ENCODE results near the gene NCKAP5L. TPM values are rescaled to one million over a fixed set of nuclear protein-coding genes. Genes with fewer than 3 reads are reported as not detected.
"Not testable (repeated sequence)": the region's sequence is repeated elsewhere in the genome, so short reads cannot be mapped to it uniquely, and the experiment has no call there.

Gene NCKAP5L, protein sequence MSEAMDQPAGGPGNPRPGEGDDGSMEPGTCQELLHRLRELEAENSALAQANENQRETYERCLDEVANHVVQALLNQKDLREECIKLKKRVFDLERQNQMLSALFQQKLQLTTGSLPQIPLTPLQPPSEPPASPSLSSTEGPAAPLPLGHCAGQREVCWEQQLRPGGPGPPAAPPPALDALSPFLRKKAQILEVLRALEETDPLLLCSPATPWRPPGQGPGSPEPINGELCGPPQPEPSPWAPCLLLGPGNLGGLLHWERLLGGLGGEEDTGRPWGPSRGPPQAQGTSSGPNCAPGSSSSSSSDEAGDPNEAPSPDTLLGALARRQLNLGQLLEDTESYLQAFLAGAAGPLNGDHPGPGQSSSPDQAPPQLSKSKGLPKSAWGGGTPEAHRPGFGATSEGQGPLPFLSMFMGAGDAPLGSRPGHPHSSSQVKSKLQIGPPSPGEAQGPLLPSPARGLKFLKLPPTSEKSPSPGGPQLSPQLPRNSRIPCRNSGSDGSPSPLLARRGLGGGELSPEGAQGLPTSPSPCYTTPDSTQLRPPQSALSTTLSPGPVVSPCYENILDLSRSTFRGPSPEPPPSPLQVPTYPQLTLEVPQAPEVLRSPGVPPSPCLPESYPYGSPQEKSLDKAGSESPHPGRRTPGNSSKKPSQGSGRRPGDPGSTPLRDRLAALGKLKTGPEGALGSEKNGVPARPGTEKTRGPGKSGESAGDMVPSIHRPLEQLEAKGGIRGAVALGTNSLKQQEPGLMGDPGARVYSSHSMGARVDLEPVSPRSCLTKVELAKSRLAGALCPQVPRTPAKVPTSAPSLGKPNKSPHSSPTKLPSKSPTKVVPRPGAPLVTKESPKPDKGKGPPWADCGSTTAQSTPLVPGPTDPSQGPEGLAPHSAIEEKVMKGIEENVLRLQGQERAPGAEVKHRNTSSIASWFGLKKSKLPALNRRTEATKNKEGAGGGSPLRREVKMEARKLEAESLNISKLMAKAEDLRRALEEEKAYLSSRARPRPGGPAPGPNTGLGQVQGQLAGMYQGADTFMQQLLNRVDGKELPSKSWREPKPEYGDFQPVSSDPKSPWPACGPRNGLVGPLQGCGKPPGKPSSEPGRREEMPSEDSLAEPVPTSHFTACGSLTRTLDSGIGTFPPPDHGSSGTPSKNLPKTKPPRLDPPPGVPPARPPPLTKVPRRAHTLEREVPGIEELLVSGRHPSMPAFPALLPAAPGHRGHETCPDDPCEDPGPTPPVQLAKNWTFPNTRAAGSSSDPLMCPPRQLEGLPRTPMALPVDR (N-terminal part only)
- 38.2 TPM for total RNA-seq

DNA sequence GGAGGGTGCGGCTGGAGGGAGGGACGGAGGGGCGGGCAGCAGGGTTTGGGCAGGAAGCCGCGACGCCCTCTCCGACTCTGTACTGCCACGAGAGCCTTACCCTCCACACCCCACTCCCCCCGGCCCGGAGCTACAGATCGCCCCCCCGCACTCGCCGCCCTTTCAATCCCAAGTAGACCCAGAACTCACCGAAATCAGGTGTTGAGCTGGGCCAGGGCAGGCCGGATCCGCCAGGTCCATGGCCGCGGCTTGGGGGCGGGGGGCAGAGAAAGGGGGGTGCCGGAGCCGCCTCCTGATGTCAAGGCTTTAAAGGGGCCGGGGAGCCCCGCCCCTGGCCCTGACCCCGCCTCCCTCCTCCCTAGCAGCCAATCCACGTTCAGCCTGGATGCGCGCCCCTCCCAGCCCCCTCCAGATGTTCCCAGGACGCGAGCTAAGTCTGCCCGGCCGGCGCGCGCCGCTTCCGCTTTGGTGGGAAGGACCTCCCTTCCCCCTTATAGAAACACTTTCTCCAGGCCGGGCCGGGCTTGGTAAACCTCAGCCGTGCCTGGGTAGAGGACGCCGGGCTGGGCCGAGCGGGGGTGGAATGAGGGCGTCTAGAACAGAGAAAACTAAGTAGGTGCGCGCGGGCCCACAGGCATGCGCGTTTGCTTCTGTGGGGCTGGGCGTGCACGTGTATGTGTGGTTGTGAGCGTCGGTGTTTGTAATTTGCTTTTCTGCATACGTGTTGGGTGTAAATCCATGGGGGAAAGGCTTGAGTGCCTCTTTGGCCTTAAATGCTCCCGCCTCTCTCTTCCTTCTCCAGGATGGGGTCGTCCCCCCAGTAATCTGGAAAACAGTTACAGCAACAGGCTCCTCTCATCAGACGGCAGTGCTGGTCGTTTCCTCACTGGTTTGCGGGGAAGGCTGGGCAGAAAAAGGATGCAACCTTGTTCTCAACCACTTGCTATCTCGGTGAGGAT, at the start of gene NCKAP5L:
Gene NCKAP5L (minus strand): TSS at position 281 of the 959 bp plus-strand sequence. CDS start 24,369 bp downstream, outside the sequence.
- ATAC-seq, result peak; percentile 98
- intact Hi-C loops (cut with DNase I), result no loop called here
- peak; percentile 98 for DNase-seq (ENCODE audit: low spot score)

DNA sequence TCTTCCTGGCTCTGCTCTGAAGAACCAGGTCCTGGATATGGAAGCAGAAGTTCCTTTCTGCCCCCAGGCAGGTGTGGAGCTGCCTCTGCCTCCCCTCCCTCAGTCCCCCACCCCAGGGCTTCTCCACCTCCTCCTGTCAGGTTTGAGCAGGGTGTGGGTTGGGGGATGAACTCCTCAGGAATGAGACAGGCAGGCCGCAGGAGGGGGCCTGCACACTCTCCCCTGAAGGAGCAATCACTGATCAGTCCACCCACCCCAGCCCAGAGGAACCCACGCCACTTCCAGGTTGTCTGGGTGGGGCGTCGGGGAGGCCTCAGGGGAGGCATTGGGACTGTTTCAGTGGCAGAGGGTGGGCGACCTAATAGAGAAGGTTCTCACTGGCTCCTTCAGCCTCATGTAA, 48.9 kb upstream of the NCKAP5L start:
- intact Hi-C loops (cut with DNase I), result no loop called here
- DNase-seq (ENCODE audit: low spot score) (peak; percentile 32), ATAC-seq (no peak)

DNA sequence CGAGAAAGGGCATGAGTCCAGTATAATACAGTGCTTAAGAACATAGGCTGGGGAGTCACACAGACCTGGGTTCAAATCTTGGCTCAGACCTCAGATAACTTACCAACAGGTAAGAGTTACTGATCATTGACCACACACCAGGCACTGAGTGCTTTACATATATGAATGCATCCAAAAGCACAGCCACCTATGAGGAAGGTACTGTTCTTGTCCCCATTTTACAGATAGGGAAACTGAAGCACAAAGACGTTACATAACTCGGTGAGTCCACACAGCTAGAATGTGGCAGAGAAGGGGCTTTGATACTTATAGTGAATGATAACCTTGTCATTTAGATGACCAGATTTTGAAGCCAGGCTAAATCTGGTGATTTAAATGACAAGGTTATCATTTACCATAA, 47.9 kb upstream of the NCKAP5L start:
- ATAC-seq (no peak), DNase-seq (ENCODE audit: low spot score) (no peak)
- intact Hi-C loops (cut with DNase I), result no loop called here

DNA sequence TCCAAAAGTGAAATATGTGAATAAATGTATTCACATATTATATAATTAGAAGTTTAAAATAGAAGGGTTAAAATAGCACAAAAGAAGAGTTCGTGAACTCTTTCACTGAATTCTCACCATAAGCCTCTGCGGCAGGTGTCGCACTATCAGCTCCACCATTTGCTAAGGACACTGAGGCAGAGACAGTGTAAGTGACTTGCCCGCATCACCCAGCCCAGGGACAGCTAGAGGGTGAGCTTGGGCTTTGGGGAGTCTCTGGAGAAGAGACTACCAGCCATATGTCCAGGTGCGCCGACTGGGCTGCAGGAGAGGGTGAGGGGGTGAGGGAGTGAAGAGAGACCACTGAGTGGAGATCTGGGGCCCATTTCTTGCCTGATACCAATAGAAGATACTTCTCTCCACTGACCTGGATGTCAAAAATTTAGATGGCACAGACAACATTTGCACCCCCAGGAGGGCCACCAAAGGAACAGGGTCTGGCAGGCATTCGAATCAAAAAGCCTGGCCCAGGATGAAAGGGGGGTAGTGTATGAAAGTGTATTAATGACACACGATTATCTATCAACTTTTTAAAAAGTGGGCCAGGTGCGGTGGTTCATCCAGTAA, 47.0 kb upstream of the NCKAP5L start:
- intact Hi-C loops (cut with DNase I), result no loop called here
- no peak for ATAC-seq
- peak; percentile 48 for DNase-seq (ENCODE audit: low spot score)

DNA sequence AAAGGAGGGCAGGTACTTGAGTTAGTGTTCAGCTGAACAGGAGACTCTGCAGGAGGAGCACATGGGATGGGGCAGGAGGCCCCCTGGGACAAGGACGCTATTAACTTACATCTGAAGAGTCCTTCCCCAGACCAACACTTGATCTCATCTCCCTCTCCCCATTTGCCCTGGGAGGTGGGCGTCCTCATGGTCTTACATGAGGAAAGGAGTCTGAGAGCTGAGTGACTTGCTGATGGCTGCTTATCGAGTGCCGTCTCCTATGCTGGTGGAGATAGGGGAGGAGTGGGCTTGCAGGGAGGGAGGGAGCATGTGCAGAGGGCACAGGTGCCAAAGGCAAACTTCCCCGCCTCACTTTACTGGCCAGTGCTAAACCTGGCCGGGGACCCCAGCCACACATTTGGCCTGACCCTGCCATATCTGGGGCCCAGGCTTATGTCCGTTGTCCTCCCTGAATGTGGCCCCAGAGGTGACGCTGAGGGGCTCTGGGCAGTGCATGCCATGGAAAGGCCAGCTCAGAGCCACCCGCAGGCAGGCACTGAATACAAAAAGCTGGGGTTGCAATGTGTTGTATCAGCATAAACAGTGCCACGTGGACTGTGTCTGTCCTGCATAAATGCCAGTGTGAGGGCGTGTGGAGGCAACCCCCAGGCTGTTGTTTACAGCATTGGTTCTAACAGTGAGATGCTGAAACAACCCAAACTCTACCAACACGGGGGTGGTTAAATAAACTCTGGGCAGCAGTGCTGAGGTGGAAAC, 46.1 kb upstream of the NCKAP5L start:
- DNase-seq (ENCODE audit: low spot score) (peak; percentile 62), ATAC-seq (peak; percentile 55)
- intact Hi-C loops (cut with DNase I), result no loop called here

DNA sequence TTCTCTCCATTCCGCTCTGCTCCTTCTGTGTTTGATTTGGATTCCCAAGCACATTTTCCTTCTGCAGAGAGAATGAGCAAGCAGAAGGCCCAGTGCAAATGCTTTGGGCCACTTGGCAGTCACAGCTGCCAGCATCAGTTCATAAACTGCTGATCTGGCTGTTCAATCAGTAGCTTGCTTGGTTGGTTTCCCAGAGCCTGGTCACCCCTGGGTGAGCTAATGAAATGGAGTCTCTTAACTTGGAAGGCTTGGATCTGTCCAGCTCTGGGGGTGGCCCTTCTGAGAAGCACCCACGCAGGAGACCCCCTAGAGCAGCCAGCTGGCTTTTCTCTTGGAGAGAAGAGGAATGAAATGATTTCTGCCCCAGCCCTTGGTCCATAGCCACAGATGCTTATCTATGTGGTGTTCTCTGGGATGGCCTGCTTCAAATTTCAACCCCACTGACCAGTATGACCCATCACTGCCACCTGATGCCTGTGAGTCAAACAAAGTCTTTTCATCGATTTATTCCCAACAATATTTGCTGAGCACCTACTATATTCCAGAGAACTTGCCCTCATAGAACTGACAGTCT, 45.2 kb upstream of the NCKAP5L start:
- DNase-seq (ENCODE audit: low spot score), result peak; percentile 54
- intact Hi-C loops (cut with DNase I), result no loop called here
- ATAC-seq, result no peak

DNA sequence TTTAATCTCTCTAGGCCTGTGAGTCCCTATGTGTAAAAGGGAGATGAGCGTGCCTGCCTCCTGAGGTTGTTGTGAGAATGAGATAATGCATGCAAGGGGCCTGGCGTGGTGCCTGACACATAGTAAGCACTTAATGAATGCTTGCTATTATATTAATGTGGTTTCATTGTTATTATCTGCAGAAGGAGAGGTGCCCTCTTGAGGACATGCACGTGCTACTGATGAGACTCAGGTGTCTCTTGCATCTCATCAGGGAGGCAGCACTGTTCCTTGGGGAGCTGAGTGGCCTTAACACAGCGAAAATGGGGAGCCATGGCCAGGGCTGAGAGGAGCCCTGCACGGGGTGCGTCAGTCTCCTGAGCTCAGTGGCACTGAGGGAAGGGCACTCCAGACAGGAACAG, 44.6 kb upstream of the NCKAP5L start:
- intact Hi-C loops (cut with DNase I), result no loop called here
- DNase-seq (ENCODE audit: low spot score) (peak; percentile 51), ATAC-seq (no peak)

DNA sequence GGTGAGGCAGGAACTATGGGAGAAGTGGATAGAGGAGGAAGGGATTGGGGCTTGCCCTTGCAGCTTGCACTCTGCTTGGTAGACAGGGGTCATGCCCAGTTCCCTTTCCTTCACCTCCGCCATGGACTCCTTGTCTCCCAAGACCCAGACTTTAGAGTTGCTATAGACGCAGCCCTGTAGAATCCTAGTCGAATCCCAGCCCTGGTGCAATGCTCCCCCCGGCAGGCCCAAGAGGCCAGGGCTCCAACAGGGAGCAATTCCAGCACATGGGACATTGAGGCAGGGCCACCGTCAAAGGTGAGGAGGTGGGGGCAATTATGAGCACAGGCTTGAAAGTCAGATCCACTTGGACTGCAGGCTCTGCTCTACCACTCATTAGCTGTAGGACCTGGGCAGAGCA, 44.2 kb upstream of the NCKAP5L start:
- DNase-seq (ENCODE audit: low spot score) (no peak), ATAC-seq (no peak)
- intact Hi-C loops (cut with DNase I), result no loop called here

DNA sequence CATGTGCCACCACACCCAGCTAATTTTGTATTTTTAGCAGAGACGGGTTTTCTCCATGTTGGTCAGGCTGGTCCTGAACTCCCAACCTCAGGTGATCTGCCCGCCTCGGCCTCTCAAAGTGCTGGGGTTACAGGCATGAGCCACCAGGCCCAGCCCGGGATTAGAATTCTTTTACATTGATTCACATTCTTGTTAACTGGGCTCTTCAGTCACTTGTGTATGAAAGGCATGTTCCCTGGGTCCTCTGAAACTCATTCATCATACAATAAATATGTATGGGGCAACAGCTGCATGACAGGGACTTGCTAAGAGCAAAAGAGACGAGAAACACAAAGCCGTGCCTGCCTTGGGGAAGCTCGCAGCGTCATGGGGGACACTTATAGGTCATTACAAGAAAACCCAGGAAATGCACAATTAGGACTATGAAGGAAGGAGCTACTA, 43.6 kb upstream of the NCKAP5L start:
- DNase-seq (ENCODE audit: low spot score); ATAC-seq; intact Hi-C loops (cut with DNase I): not testable (repeated sequence)

DNA sequence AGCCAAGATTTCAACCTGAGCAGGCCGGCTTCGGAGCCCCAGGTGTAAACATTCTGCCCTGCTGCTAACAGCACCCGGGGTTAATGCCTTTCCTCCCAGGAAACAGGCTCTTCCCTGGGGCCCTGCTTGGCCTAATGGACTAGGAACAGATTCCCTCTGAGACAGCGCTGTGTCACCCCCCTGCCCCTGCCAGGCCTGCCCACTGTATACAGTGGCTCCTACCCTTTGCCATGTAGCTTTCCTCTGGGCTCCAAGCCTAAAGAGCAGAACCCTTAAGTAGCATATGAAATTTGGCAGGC, 43.0 kb upstream of the NCKAP5L start:
- DNase-seq (ENCODE audit: low spot score) (peak; percentile 43), ATAC-seq (no peak)
- intact Hi-C loops (cut with DNase I), result no loop called here

DNA sequence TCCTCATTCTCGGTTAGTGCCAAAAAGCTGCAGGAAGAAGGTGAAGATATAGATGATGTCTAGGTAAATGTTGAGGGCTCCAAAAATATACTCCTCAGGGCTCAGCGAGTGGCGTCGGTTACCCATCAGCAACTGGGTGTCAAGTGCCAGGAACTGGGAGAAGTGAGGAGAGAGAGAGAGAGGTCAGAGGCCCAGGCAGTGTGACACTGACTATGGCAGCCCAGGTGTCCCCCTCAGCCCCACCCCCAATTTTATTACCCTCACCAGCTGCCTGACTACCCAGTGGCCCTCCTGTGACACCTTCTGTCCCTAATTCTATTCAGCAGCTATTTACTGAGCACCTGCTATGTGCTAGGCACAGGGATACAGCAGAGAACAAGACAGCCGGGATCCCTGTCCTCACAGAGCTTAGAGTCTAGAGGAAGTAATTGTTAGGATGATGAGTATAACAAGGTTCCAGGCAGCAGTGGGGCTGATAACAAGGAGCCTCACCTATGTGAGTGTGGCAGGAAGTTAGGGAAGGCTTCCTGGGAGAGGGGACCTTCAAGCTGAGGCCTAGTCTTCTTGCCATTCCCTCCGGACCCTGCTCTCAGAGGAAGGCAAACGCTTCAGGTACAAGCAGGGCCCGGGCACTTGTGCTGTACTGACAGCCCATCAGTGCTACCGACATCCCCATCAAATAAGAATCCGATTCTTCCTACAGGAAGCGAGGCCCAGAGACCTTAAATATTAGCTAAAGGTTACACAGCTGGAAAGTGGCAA, 42.5 kb upstream of the NCKAP5L start:
- no peak for DNase-seq (ENCODE audit: low spot score)
- no peak for ATAC-seq
- intact Hi-C loops (cut with DNase I), result no loop called here

DNA sequence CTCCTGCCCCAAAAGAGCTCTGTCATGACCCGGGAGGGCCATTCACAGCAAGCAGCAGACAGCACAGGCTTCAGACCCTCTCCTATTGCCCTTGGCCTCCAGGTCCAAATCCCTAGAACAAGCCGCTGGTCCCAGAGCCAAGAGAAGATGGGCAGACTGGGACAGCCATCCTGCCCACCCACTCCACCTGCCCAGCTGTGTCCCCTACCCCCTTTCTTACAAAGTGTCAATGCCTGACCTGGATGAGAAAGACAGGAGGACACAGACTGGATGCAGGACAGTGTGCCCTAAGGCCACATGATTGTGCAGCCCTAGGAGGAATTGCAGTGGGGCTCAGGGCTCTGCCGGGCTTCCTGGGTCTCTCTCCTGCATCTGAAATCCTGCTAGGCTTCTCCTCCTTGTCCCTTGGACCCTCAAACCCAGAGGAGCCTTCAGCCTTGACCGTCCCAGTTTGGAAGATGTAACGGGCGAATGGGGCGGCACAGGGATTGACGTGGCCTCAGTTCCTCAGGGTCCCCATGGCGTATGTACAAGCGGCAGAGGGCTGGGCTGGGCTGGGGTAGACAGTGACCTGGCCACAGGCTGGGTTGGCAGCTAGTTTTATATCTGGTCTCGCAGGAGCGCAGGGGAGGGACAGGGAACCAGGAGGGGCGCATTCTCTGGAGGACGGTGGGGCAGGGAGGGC, 41.7 kb upstream of the NCKAP5L start:
- intact Hi-C loops (cut with DNase I), result loop anchor here (10.0 kb wide), 1 partner anchor 185 kb away; the partner anchor contains the start of gene ASIC1
- no peak for ATAC-seq
- peak; percentile 57 for DNase-seq (ENCODE audit: low spot score)

DNA sequence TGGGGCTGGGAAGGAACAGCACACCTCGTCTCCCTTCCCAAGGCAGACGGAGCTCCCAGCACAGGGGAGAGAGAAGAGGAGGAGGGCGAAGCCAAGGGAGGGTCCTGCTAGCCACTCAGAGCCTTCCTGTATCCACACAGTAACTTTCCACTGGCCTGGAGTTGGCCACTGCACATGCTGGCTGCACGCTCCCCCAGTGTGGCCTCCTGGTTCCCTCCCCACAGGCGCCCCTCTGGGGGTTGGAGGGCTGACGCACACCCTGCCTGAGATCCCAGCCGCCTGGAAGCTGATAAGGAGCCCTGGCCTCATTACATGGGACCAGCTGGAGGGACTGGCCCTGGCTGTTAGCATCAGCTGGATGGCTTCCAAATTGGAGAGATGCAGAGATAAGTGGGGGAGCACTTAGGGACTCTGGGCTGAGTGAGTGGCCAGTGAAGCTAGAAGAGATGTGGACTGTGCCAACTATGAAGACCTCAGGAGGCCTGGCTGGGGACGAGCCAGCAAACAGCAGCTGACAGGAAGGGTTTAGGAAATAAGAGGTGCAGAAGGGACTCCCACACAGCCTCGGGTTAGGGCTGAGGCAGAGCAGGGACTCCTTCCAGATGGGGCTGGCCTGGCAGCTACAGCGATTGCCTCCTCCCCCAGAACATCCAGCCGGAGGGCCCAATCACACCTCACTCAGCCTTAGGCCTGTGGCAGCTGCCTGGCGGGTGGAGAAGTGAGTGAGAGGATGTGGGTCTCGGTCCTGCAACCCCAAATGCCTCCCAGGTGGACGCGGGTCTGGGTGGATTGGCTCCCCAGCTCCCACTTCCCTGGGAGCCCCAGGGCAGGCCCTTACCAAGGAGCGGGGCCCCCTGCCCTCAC, 41.0 kb upstream of the NCKAP5L start:
- ATAC-seq, result peak; percentile 89
- DNase-seq (ENCODE audit: low spot score), result peak; percentile 87
- intact Hi-C loops (cut with DNase I), result loop anchor here (10.0 kb wide), 1 partner anchor 186 kb away; the partner anchor contains the start of gene ASIC1

DNA sequence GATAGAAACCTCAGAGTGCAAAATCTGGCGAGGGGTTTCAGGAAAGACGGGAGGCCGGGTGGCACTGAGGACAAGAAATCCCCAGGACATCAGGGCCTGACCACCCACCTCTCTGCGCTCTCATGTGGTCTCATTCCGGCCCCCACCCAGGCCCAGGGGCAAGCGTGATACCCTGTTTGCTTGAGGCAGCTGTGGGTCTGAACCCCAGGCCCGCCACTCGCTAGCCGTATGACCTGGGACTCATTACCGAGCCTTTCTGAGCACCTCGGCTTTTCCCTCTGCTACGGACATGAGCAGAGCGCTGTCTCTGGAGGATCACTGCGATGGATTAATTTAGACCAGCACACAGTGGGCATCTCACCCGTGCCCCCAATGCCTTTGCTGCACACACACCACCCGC, 40.2 kb upstream of the NCKAP5L start:
- ATAC-seq (no peak), DNase-seq (ENCODE audit: low spot score) (no peak)
- intact Hi-C loops (cut with DNase I), result loop anchor here (10.0 kb wide), 1 partner anchor 186 kb away; the partner anchor contains the start of gene ASIC1

Measured in sciatic nerve (tissue), 2 donors.